ENCODE results near the gene JAKMIP1.

JAKMIP1 gene

GRCh38 chr4:6065166-6065565 is 135.2 kb downstream of the JAKMIP1 start:
- no peak for DNase-seq (ENCODE audit: low read depth in 2 of 2)

- DNase-seq (ENCODE audit: low read depth in 2 of 2) = no peak
Measured at GRCh38 chr4:6064383-6064782, 136.0 kb downstream of the JAKMIP1 start.

GRCh38 chr4:6063684-6064083 is 136.7 kb downstream of the JAKMIP1 start:
- no peak for DNase-seq (ENCODE audit: low read depth in 2 of 2)

GRCh38 chr4:6062133-6062532 is 138.2 kb downstream of the JAKMIP1 start:
- no peak for DNase-seq (ENCODE audit: low read depth in 2 of 2)

- no peak for DNase-seq (ENCODE audit: low read depth in 2 of 2)
Measured at GRCh38 chr4:6059375-6059805, 141.0 kb downstream of the JAKMIP1 start.

- no peak for DNase-seq (ENCODE audit: low read depth in 2 of 2)
Measured at GRCh38 chr4:6058531-6059374, 141.6 kb downstream of the JAKMIP1 start.

- DNase-seq (ENCODE audit: low read depth in 2 of 2) = no peak
Measured at GRCh38 chr4:6056976-6057766, 143.2 kb downstream of the JAKMIP1 start.

GRCh38 chr4:6055436-6055835 is 144.9 kb downstream of the JAKMIP1 start:
- no peak for DNase-seq (ENCODE audit: low read depth in 2 of 2)

- DNase-seq (ENCODE audit: low read depth in 2 of 2) = no peak
Measured at GRCh38 chr4:6055030-6055429, 145.3 kb downstream of the JAKMIP1 start.

GRCh38 chr4:6054162-6054922 is 146.0 kb downstream of the JAKMIP1 start:
- DNase-seq (ENCODE audit: low read depth in 2 of 2) = no peak

GRCh38 chr4:6052679-6053078 is 147.7 kb downstream of the JAKMIP1 start:
- no peak for DNase-seq (ENCODE audit: low read depth in 2 of 2)

GRCh38 chr4:6050551-6050950 is 149.8 kb downstream of the JAKMIP1 start:
- no peak for DNase-seq (ENCODE audit: low read depth in 2 of 2)

GRCh38 chr4:6049985-6050384 is 150.4 kb downstream of the JAKMIP1 start:
- DNase-seq (ENCODE audit: low read depth in 2 of 2) = no peak

- DNase-seq (ENCODE audit: low read depth in 2 of 2) = no peak
Measured at GRCh38 chr4:6049278-6049677, 151.1 kb downstream of the JAKMIP1 start.

GRCh38 chr4:6048537-6048936 is 151.8 kb downstream of the JAKMIP1 start:
- DNase-seq (ENCODE audit: low read depth in 2 of 2) = no peak

GRCh38 chr4:6047130-6047673 is 153.1 kb downstream of the JAKMIP1 start:
- no peak for DNase-seq (ENCODE audit: low read depth in 2 of 2)

GRCh38 chr4:6046526-6047129 is 153.7 kb downstream of the JAKMIP1 start:
- DNase-seq (ENCODE audit: low read depth in 2 of 2) = no peak

- no peak for DNase-seq (ENCODE audit: low read depth in 2 of 2)
Measured at GRCh38 chr4:6044805-6045204, 155.5 kb downstream of the JAKMIP1 start.

- no peak for DNase-seq (ENCODE audit: low read depth in 2 of 2)
Measured at GRCh38 chr4:6044276-6044675, 156.1 kb downstream of the JAKMIP1 start.

- no peak for DNase-seq (ENCODE audit: low read depth in 2 of 2)
Measured at GRCh38 chr4:6043843-6044242, 156.5 kb downstream of the JAKMIP1 start.

GRCh38 chr4:6043188-6043587 is 157.2 kb downstream of the JAKMIP1 start:
- DNase-seq (ENCODE audit: low read depth in 2 of 2) = no peak
